ENCODE results near the gene C6orf47. TPM values are rescaled to one million over a fixed set of nuclear protein-coding genes. Genes with fewer than 3 reads are reported as not detected.

Gene C6orf47
- total and polyA plus RNA-seq, 2 of the 13 experiments (the other 11 are each of a cell fraction or from before 2014, with no cell fraction given) = 1.7 to 18.1 TPM

DNA sequence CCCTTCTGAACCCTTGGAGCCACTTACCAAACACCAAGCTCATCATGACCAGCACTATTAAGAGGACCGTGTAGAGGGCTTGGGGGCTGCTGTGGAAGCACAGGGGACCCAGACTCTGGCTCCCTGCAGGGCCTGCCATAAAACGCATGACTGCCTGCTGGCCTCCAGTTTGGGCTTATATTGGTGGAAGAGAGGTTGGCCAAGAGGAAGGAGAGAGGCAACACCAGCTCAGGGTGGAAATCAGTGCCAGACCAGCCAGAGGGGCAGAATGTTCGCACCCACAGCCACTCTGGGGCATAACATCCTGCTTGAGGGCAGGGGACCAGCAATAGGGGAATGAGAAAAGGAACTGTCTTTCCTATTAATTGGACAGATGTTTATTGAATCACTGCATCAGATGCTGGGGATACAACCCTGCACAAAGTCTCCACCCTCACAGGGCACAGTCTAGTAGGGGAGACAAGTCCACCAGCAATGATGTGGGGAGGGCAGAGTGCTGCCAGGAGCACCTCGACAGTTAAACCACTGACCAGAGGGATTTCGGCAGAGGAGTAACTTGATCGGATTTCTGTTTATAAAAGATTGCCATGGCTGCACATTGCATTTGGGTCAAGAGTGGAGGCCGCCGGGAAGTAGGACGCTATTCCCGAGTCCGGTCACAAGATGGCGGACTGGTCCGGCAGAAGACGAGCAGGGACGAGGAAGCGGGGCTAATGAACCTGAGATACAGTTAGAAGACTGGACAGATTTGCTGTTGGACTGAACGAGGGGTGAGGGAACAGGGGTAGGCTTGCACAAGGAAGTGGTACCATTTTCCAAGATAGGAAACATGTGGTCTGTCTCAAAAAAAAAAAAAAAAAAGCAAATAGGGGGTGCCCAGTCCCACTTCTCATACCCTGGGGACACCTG lies 19.9 kb upstream of the C6orf47 start, which contains the start of gene LY6G5C (continued):
- TF ChIP-seq, protein P1, sequence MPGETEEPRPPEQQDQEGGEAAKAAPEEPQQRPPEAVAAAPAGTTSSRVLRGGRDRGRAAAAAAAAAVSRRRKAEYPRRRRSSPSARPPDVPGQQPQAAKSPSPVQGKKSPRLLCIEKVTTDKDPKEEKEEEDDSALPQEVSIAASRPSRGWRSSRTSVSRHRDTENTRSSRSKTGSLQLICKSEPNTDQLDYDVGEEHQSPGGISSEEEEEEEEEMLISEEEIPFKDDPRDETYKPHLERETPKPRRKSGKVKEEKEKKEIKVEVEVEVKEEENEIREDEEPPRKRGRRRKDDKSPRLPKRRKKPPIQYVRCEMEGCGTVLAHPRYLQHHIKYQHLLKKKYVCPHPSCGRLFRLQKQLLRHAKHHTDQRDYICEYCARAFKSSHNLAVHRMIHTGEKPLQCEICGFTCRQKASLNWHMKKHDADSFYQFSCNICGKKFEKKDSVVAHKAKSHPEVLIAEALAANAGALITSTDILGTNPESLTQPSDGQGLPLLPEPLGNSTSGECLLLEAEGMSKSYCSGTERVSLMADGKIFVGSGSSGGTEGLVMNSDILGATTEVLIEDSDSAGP (CRISPR knock-in tag; IDR thresholded peaks at IDR 0.05; ENCODE audit: borderline replicate concordance) = peak; percentile 57
- TF ChIP-seq RAD21 (CRISPR knock-in tag; IDR thresholded peaks at IDR 0.05) (peak; percentile 97), THAP11 (CRISPR knock-in tag; IDR thresholded peaks at IDR 0.05) (peak; percentile 35; the same call in 1 of the 2 replicates), LCORL (IDR thresholded peaks at IDR 0.05) (no peak), LCORL (CRISPR knock-in tag; IDR thresholded peaks at IDR 0.05) (peak; percentile 75), ZNF614 (CRISPR knock-in tag; IDR thresholded peaks at IDR 0.05; ENCODE audit: borderline replicate concordance) (peak; percentile 98), CBFB (CRISPR knock-in tag; IDR thresholded peaks at IDR 0.05) (0 out of 2 replicates have a peak, but pooled peaks have one; percentile 38), ZNF224 (CRISPR knock-in tag; IDR thresholded peaks at IDR 0.05) (no peak), ZNF274 (CRISPR knock-in tag; IDR thresholded peaks at IDR 0.05) (no peak), PLRG1 (conservative IDR thresholded peaks at IDR 0.05) (no peak), ZNF552 (CRISPR knock-in tag; IDR thresholded peaks at IDR 0.05; ENCODE audit: borderline replicate concordance) (no peak), TARDBP (CRISPR knock-in tag; IDR thresholded peaks at IDR 0.05) (peak; percentile 52; the same call in 1 of the 2 replicates), CHCHD3 (CRISPR knock-in tag; IDR thresholded peaks at IDR 0.05) (no peak), GABPB1 (CRISPR knock-in tag; IDR thresholded peaks at IDR 0.05) (0 out of 2 replicates have a peak, but pooled peaks have one; percentile 3), ASH2L (IDR thresholded peaks at IDR 0.05; ENCODE audit: insufficient read length, low read depth, low read length) (peak; percentile 25), ZNF354B (CRISPR knock-in tag; IDR thresholded peaks at IDR 0.05) (no peak)
- TF ChIP-seq, protein P2, sequence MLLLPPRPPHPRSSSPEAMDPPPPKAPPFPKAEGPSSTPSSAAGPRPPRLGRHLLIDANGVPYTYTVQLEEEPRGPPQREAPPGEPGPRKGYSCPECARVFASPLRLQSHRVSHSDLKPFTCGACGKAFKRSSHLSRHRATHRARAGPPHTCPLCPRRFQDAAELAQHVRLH (CRISPR knock-in tag; IDR thresholded peaks at IDR 0.05; ENCODE audit: borderline replicate concordance, low read depth) = 0 out of 2 replicates have a peak, but pooled peaks have one; percentile 58
- TF ChIP-seq, protein P3, sequence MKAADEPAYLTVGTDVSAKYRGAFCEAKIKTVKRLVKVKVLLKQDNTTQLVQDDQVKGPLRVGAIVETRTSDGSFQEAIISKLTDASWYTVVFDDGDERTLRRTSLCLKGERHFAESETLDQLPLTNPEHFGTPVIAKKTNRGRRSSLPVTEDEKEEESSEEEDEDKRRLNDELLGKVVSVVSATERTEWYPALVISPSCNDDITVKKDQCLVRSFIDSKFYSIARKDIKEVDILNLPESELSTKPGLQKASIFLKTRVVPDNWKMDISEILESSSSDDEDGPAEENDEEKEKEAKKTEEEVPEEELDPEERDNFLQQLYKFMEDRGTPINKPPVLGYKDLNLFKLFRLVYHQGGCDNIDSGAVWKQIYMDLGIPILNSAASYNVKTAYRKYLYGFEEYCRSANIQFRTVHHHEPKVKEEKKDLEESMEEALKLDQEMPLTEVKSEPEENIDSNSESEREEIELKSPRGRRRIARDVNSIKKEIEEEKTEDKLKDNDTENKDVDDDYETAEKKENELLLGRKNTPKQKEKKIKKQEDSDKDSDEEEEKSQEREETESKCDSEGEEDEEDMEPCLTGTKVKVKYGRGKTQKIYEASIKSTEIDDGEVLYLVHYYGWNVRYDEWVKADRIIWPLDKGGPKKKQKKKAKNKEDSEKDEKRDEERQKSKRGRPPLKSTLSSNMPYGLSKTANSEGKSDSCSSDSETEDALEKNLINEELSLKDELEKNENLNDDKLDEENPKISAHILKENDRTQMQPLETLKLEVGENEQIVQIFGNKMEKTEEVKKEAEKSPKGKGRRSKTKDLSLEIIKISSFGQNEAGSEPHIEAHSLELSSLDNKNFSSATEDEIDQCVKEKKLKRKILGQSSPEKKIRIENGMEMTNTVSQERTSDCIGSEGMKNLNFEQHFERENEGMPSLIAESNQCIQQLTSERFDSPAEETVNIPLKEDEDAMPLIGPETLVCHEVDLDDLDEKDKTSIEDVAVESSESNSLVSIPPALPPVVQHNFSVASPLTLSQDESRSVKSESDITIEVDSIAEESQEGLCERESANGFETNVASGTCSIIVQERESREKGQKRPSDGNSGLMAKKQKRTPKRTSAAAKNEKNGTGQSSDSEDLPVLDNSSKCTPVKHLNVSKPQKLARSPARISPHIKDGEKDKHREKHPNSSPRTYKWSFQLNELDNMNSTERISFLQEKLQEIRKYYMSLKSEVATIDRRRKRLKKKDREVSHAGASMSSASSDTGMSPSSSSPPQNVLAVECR (CRISPR knock-in tag; IDR thresholded peaks at IDR 0.05; ENCODE audit: borderline replicate concordance) = peak; percentile 43; the same call in 1 of the 2 replicates
- TF ChIP-seq, protein P4, sequence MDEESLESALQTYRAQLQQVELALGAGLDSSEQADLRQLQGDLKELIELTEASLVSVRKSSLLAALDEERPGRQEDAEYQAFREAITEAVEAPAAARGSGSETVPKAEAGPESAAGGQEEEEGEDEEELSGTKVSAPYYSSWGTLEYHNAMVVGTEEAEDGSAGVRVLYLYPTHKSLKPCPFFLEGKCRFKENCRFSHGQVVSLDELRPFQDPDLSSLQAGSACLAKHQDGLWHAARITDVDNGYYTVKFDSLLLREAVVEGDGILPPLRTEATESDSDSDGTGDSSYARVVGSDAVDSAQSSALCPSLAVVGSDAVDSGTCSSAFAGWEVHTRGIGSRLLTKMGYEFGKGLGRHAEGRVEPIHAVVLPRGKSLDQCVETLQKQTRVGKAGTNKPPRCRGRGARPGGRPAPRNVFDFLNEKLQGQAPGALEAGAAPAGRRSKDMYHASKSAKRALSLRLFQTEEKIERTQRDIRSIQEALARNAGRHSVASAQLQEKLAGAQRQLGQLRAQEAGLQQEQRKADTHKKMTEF (CRISPR knock-in tag; IDR thresholded peaks at IDR 0.05) = 0 out of 2 replicates have a peak, but pooled peaks have one; percentile 33
- TF ChIP-seq, protein P5, sequence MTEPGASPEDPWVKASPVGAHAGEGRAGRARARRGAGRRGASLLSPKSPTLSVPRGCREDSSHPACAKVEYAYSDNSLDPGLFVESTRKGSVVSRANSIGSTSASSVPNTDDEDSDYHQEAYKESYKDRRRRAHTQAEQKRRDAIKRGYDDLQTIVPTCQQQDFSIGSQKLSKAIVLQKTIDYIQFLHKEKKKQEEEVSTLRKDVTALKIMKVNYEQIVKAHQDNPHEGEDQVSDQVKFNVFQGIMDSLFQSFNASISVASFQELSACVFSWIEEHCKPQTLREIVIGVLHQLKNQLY (CRISPR knock-in tag; IDR thresholded peaks at IDR 0.05) = no peak
- TF ChIP-seq, protein P6, sequence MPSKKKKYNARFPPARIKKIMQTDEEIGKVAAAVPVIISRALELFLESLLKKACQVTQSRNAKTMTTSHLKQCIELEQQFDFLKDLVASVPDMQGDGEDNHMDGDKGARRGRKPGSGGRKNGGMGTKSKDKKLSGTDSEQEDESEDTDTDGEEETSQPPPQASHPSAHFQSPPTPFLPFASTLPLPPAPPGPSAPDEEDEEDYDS (CRISPR knock-in tag; IDR thresholded peaks at IDR 0.05) = 0 out of 2 replicates have a peak, but pooled peaks have one; percentile 34

Data from HepG2 (cell line).